ENCODE results near the gene GCA. TPM values are rescaled to one million over a fixed set of nuclear protein-coding genes. Genes with fewer than 3 reads are reported as not detected.

Gene GCA
- total and polyA plus RNA-seq, 7 experiments from 2014 or later, result 10.9 to 56.3 (median 16.4) TPM

DNA sequence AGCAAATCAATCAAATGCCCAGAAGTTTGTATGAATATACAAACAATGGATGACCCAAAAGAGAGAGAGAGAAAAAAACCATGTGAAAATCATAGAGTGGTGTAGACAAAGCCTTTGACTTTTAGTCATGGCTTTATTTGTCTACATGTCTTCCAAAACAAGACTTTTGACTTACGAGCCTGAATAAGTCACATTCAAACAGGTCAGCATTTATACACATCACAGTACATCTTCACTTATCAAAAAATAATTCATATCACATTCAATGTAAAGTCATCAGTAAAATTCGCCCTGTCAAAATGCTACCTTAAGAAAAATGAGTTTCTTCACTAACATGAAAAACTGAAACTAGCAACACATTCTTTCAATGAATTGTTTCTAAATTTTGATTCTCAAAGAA lies 27.3 kb upstream of the GCA start:
- intact Hi-C loops (cut with micrococcal nuclease), result loop anchor here (2.0 to 10.0 kb wide), 11 partner anchors 16 to 1239 kb away; partner anchors contain the start of gene DPP4 (in 2 of the 2)
- H3K9me3 ChIP-seq (ENCODE audit: control insufficient read depth in 2 of 3, low read length in 3 of 3), result no peaks in the 10 kb centered on the region
- Mint-ChIP-seq H3K4me3 (peak overlapping the region; percentile 78 to 100 (median 95)), H3K27ac (peak overlapping the region; percentile 60 to 100 (median 96)), H3K36me3 (peaks cover 0 to 31% (median 4%) of the 10 kb centered on the region in 5 donors), H3K9me3 (peaks cover 0 to 2% (median 0%) of the 10 kb centered on the region in 11 donors), H3K27me3 (no peaks in the 10 kb centered on the region), H3K4me1 (peaks cover 47 to 86% (median 78%) of the 10 kb centered on the region in 7 donors)
- H3K4me3 ChIP-seq (ENCODE audit: low read length), result peak overlapping the region; percentile 93
- ATAC-seq (no peak), DNase-seq (no peak)
- peak overlapping the region; percentile 85 for H3K27ac ChIP-seq (ENCODE audit: low read depth, low read length)
- H3K4me1 ChIP-seq (ENCODE audit: control insufficient read depth in 2 of 2, insufficient read depth in 2 of 2, low read length in 2 of 2), result peaks cover 22 to 42% of the 10 kb centered on the region in 2 donors
- H3K27me3 ChIP-seq (ENCODE audit: control insufficient read depth in 2 of 2, insufficient read depth in 2 of 2, low read length in 2 of 2), result no peaks in the 10 kb centered on the region
- POLR2A ChIA-PET, result interaction anchor here (0.5 kb wide), 1 partner anchor 1910 kb away, joined by 3 read pairs; no protein-coding TSS in a partner anchor
- CTCF ChIA-PET, result interaction anchor here (0.6 kb wide), 1 partner anchor 18 kb away, joined by 4 read pairs; no protein-coding TSS in a partner anchor
- no peaks in the 10 kb centered on the region for H3K36me3 ChIP-seq (ENCODE audit: control insufficient read depth in 2 of 3, insufficient read depth in 3 of 3, low read length in 3 of 3)

DNA sequence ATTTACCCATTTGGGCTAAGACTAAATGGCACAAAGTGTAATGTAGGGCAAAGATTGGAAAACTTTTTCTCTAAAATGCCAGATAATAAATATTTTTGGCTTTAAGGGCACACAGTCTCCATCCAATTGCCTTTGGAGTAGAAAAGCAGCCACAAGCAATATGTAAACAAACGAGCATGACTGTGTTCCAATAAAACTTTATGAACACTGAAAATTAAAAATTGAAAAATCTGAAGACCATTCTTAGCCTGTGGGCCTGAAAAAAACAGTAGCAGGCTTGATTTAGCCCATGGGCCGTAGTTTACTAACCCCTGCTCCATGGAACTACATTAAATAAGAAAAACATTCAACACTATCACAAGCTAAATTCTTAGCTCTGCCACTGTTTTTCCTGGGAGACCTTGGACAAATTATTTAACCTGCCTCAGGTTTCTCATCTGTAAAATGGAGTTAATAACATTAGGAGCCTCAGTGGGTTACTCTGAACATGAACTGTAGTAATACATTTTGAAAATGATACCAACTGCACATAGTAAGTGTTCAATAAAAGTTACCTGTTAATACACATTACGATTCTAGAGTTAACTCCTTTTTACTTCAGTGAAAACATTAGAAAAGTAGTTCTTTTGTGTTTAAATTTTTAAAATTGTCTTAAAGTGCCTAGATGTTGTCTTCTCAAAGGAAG lies 26.7 kb upstream of the GCA start:
- H3K4me3 ChIP-seq (ENCODE audit: low read length), result peak overlapping the region; percentile 93
- CTCF ChIA-PET, result interaction anchor here (3.9 kb wide), 1 partner anchor 17 kb away, joined by 12 read pairs; no protein-coding TSS in a partner anchor
- no peak for DNase-seq
- intact Hi-C loops (cut with micrococcal nuclease), result loop anchor here (2.0 to 10.0 kb wide), 11 partner anchors 16 to 1240 kb away; partner anchors contain the start of gene DPP4 (in 2 of the 2)
- peak overlapping the region; percentile 89 to 100 (median 95) for H3K4me3 Mint-ChIP-seq
- H3K36me3 Mint-ChIP-seq, result peaks cover 0 to 30% (median 4%) of the 10 kb centered on the region in 5 donors
- H3K4me1 ChIP-seq (ENCODE audit: control insufficient read depth in 2 of 2, insufficient read depth in 2 of 2, low read length in 2 of 2), result peaks cover 22 to 42% of the 10 kb centered on the region in 2 donors
- no peak for ATAC-seq
- POLR2A ChIA-PET, result interaction anchor here (1.0 to 1.8 kb wide), 2 partner anchors 14 to 19 kb away, joined by 4 to 5 read pairs; no protein-coding TSS in a partner anchor
- peaks cover 44 to 80% (median 73%) of the 10 kb centered on the region in 7 donors for H3K4me1 Mint-ChIP-seq
- H3K9me3 ChIP-seq (ENCODE audit: control insufficient read depth in 2 of 3, low read length in 3 of 3), result no peaks in the 10 kb centered on the region
- no peaks in the 10 kb centered on the region for H3K27me3 ChIP-seq (ENCODE audit: control insufficient read depth in 2 of 2, insufficient read depth in 2 of 2, low read length in 2 of 2)
- no peaks in the 10 kb centered on the region for H3K36me3 ChIP-seq (ENCODE audit: control insufficient read depth in 2 of 3, insufficient read depth in 3 of 3, low read length in 3 of 3)
- peak overlapping the region; percentile 85 for H3K27ac ChIP-seq (ENCODE audit: low read depth, low read length)
- H3K27me3 Mint-ChIP-seq, result no peaks in the 10 kb centered on the region
- peak overlapping the region; percentile 96 to 100 (median 97) for H3K27ac Mint-ChIP-seq
- H3K9me3 Mint-ChIP-seq, result peaks cover 0 to 2% (median 0%) of the 10 kb centered on the region in 11 donors

DNA sequence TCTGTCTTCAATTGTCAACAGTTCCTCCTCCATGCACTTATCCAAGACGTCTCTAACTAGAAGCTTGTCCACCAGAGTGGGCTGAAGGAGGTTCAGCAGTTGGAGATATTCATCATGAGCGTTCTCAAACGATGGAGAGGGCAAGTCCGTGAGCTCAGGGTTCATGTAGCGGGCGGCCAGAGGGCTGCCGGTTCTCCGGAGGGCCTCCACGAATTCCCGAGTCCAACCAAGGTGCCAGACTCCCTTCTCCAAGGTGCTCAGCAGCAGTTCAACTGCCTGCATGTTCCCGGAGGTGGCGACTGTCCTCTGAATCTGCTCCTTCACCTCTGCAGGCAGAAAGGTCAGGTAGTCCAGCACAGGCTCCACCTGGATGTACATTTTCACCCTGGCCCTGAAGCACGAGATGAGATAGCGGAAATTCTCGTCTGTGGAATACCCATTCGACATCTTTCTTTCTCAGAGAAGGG lies 26.0 kb upstream of the GCA start:
- H3K4me3 ChIP-seq (ENCODE audit: low read length), result peak overlapping the region; percentile 93

GRCh38 chr2:162318328-162319180 lies 25.4 kb upstream of the GCA start, which contains the start of gene IFIH1:
TSS of gene IFIH1 (minus strand) at chr2:162318684. CDS start at chr2:162318307, 377 bp downstream.
- Histone ChIP-seq H3K4me1 (ENCODE audit: control insufficient read depth in 2 of 2, insufficient read depth in 2 of 2, low read length in 2 of 2) (peaks cover 22 to 40% of the 10 kb centered on the region in 2 donors), H3K9me3 (ENCODE audit: control insufficient read depth in 2 of 3, low read length in 3 of 3) (no peaks in the 10 kb centered on the region), H3K36me3 (ENCODE audit: control insufficient read depth in 2 of 3, insufficient read depth in 3 of 3, low read length in 3 of 3) (no peaks in the 10 kb centered on the region), H3K27me3 (ENCODE audit: control insufficient read depth in 2 of 2, insufficient read depth in 2 of 2, low read length in 2 of 2) (no peaks in the 10 kb centered on the region), H3K27ac (ENCODE audit: low read depth, low read length) (peak within 1 kb of the TSS; percentile 85), H3K4me3 (ENCODE audit: low read length) (peak within 1 kb of the TSS; percentile 93)
- H3K4me1 Mint-ChIP-seq, result peaks cover 43 to 69% (median 62%) of the 10 kb centered on the region in 7 donors
- POLR2A ChIA-PET, result interaction anchor here (0.6 to 2.3 kb wide), 8 partner anchors 9 to 307 kb away, joined by 3 to 12 read pairs (median 4); partner anchors contain the start of gene GCA
- peak; percentile 93 for ATAC-seq
- peak; percentile 60 to 86 (median 73) for DNase-seq
- CTCF ChIA-PET, result interaction anchor here (1.1 to 3.9 kb wide), 2 partner anchors 18 to 21 kb away, joined by 3 to 12 read pairs; no protein-coding TSS in a partner anchor
- no peaks in the 10 kb centered on the region for H3K27me3 Mint-ChIP-seq
- peaks cover 0 to 29% (median 4%) of the 10 kb centered on the region in 5 donors for H3K36me3 Mint-ChIP-seq
- peak within 1 kb of the TSS; percentile 97 to 100 (median 99) for H3K27ac Mint-ChIP-seq
- H3K4me3 Mint-ChIP-seq, result peak within 1 kb of the TSS; percentile 89 to 100 (median 95)
- intact Hi-C loops (cut with micrococcal nuclease), result loop anchor here (1.0 to 10.0 kb wide), 14 partner anchors 8 to 1241 kb away; partner anchors contain the start of genes DPP4 (in 2 of the 2), GCA (in 2 of the 2) and PSMD14 (in 1 of the 2)
- H3K9me3 Mint-ChIP-seq, result peaks cover 0 to 2% (median 0%) of the 10 kb centered on the region in 11 donors

More for the DNA sequence above, 26.0 kb upstream of the GCA start:
- peaks cover 0 to 2% (median 0%) of the 10 kb centered on the region in 11 donors for H3K9me3 Mint-ChIP-seq
- DNase-seq (peak in 5 of 9 donors; percentile 10 to 47 (median 23)), ATAC-seq (peak; percentile 2)
- intact Hi-C loops (cut with micrococcal nuclease), result loop anchor here (1.0 to 10.0 kb wide), 16 partner anchors 8 to 1241 kb away; partner anchors contain the start of genes DPP4 (in 2 of the 2), GCA (in 2 of the 2) and PSMD14 (in 1 of the 2)
- no peaks in the 10 kb centered on the region for H3K36me3 ChIP-seq (ENCODE audit: control insufficient read depth in 2 of 3, insufficient read depth in 3 of 3, low read length in 3 of 3)
- peak overlapping the region; percentile 96 to 100 (median 97) for H3K27ac Mint-ChIP-seq
- ChIA-PET POLR2A (interaction anchor here (1.0 to 2.3 kb wide), 5 partner anchors 8 to 25 kb away, joined by 3 to 12 read pairs (median 5); partner anchors contain the start of gene GCA), CTCF (interaction anchor here (3.9 kb wide), 1 partner anchor 18 kb away, joined by 12 read pairs; no protein-coding TSS in a partner anchor)
- peaks cover 22 to 42% of the 10 kb centered on the region in 2 donors for H3K4me1 ChIP-seq (ENCODE audit: control insufficient read depth in 2 of 2, insufficient read depth in 2 of 2, low read length in 2 of 2)
- H3K27ac ChIP-seq (ENCODE audit: low read depth, low read length), result peak overlapping the region; percentile 85
- peaks cover 43 to 73% (median 66%) of the 10 kb centered on the region in 7 donors for H3K4me1 Mint-ChIP-seq
- H3K4me3 Mint-ChIP-seq, result peak overlapping the region; percentile 89 to 100 (median 95)
- H3K27me3 ChIP-seq (ENCODE audit: control insufficient read depth in 2 of 2, insufficient read depth in 2 of 2, low read length in 2 of 2), result no peaks in the 10 kb centered on the region
- H3K36me3 Mint-ChIP-seq, result peaks cover 0 to 29% (median 4%) of the 10 kb centered on the region in 5 donors
- H3K9me3 ChIP-seq (ENCODE audit: control insufficient read depth in 2 of 3, low read length in 3 of 3), result no peaks in the 10 kb centered on the region
- no peaks in the 10 kb centered on the region for H3K27me3 Mint-ChIP-seq

DNA sequence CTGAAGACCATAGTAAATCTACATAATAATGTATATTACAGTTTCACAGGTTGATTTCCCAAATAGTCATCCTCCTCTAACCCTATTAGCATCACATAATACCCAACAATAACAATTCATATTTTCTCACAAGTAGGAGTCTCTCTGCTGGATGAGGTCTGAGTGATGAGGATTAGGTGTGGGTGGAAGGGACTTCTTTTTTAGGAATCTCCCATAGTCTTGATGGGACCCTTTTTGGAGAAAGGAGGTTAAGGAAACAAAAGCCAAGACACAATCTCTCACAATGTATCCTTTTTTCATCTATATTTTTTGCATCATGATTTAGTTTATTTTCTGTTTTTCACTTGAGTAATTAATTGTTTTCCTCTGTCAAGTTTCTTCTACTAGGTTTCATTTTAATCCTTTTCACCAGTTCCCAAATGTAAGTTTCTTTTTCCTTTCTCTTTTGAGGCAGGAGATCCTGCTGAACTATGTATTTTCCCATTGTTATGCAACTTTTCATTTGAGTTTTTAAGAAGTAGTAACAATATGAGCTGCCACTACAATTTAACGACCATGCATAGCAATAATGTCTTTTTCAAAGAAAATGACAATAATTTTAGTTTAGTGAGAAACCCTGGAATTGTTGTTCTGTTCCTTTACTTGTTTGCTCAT lies 22.9 kb upstream of the GCA start:
- H3K4me3 ChIP-seq (ENCODE audit: low read length), result no peak overlapping the region
- H3K27ac Mint-ChIP-seq, result peak overlapping the region in 6 of 9 donors; percentile 2 to 99 (median 60)
- DNase-seq, result no peak
- ChIA-PET POLR2A (interaction anchor here (0.6 kb wide), 1 partner anchor 301 kb away, joined by 4 read pairs; no protein-coding TSS in a partner anchor), CTCF (interaction anchor here (3.9 kb wide), 1 partner anchor 21 kb away, joined by 12 read pairs; no protein-coding TSS in a partner anchor)
- H3K36me3 Mint-ChIP-seq, result peaks cover 0 to 15% (median 0%) of the 10 kb centered on the region in 5 donors
- H3K4me1 ChIP-seq (ENCODE audit: control insufficient read depth in 2 of 2, insufficient read depth in 2 of 2, low read length in 2 of 2), result peaks cover 11 to 28% of the 10 kb centered on the region in 2 donors
- H3K27me3 ChIP-seq (ENCODE audit: control insufficient read depth in 2 of 2, insufficient read depth in 2 of 2, low read length in 2 of 2), result no peaks in the 10 kb centered on the region
- no peak overlapping the region for H3K27ac ChIP-seq (ENCODE audit: low read depth, low read length)
- H3K9me3 ChIP-seq (ENCODE audit: control insufficient read depth in 2 of 3, low read length in 3 of 3), result no peaks in the 10 kb centered on the region
- H3K36me3 ChIP-seq (ENCODE audit: control insufficient read depth in 2 of 3, insufficient read depth in 3 of 3, low read length in 3 of 3), result no peaks in the 10 kb centered on the region
- no peaks in the 10 kb centered on the region for H3K27me3 Mint-ChIP-seq
- peaks cover 0 to 1% (median 0%) of the 10 kb centered on the region in 11 donors for H3K9me3 Mint-ChIP-seq
- H3K4me1 Mint-ChIP-seq, result peaks cover 29 to 48% (median 40%) of the 10 kb centered on the region in 7 donors
- ATAC-seq, result no peak
- H3K4me3 Mint-ChIP-seq, result peak overlapping the region in 1 of 10 donors; percentile 100
- intact Hi-C loops (cut with micrococcal nuclease), result loop anchor here in 1 of 2 donors (1.0 kb wide), 1 partner anchor 10 kb away; no protein-coding TSS in a partner anchor
